ENCODE results near the gene PATZ1. TPM values are rescaled to one million over a fixed set of nuclear protein-coding genes. Genes with fewer than 3 reads are reported as not detected.

Gene PATZ1
- total and polyA plus RNA-seq, 2 of the 8 experiments (the other 6 are each of a cell fraction or from before 2014, with no cell fraction given) = 62.1 to 70.9 TPM

- Histone ChIP-seq H4K20me1 (replicated peaks in 1 of 2; ENCODE audit: control insufficient read depth in 1 of 2, insufficient read depth in 2 of 2, low read length in 2 of 2) (peaks cover 2% of the 10 kb centered on the region in 2 experiments), H3K9ac (replicated peaks in 1 of 4; ENCODE audit: extremely low read depth in 1 of 4, low read depth in 3 of 4, low read length in 3 of 4) (no peak overlapping the region), H3K4me3 (ENCODE audit: extremely low read depth in 1 of 4, insufficient read depth in 2 of 4, low read depth in 3 of 4, low read length in 4 of 4) (no peak overlapping the region), H3K23me2 (ENCODE audit: low read depth, low read length) (no peaks in the 10 kb centered on the region), H2BK12ac (ENCODE audit: low read depth, low read length) (no peak overlapping the region), H3K23ac (ENCODE audit: insufficient read length) (no peak overlapping the region), H3K4ac (replicated peaks; ENCODE audit: insufficient read length, low read depth, low read length) (no peak overlapping the region), H3K4me2 (ENCODE audit: insufficient read depth in 1 of 2, low read depth in 2 of 2, low read length in 2 of 2) (no peak overlapping the region), H2BK20ac (ENCODE audit: low read length) (no peak overlapping the region), H4K5ac (ENCODE audit: insufficient read length, low read depth, low read length) (no peak overlapping the region), H2BK5ac (ENCODE audit: low read depth, low read length) (no peak overlapping the region), H3K79me2 (ENCODE audit: control insufficient read depth in 1 of 2, insufficient read depth in 2 of 2, low read length in 2 of 2) (no peaks in the 10 kb centered on the region), H3K79me1 (ENCODE audit: low read depth, low read length) (no peaks in the 10 kb centered on the region), H2BK120ac (replicated peaks; ENCODE audit: low read depth, low read length) (no peak overlapping the region), H2BK15ac (ENCODE audit: low read length) (no peak overlapping the region), H3K27me3 (replicated peaks in 1 of 4; ENCODE audit: control insufficient read depth in 3 of 4, extremely low read depth in 1 of 4, insufficient read depth in 3 of 4, low read length in 3 of 4) (no peaks in the 10 kb centered on the region), H4K8ac (ENCODE audit: extremely low read depth, insufficient read depth, low read length) (no peak overlapping the region), H3K14ac (ENCODE audit: insufficient read length) (no peak overlapping the region), H3K36me3 (ENCODE audit: control insufficient read depth in 2 of 4, insufficient read depth in 4 of 4, low read length in 3 of 4) (peaks cover 3 to 24% (median 16%) of the 10 kb centered on the region in 4 experiments; a peak in 7 of 8 replicates), H2AFZ (ENCODE audit: low read length) (no peak overlapping the region), H2AK5ac (ENCODE audit: low read depth, low read length) (no peak overlapping the region), H4K91ac (replicated peaks; ENCODE audit: insufficient read length, low read length) (no peak overlapping the region), H3K9me3 (ENCODE audit: insufficient read depth in 2 of 2, low read depth in 1 of 2, low read length in 1 of 2) (no peaks in the 10 kb centered on the region), H3K56ac (replicated peaks; ENCODE audit: insufficient read length, low read depth, low read length) (no peak overlapping the region), H3K27ac (ENCODE audit: low read depth, low read length) (no peak overlapping the region), H3K4me1 (replicated peaks in 1 of 4; ENCODE audit: control insufficient read depth in 3 of 4, insufficient read depth in 4 of 4, low read length in 3 of 4) (peaks cover 0 to 2% (median 0%) of the 10 kb centered on the region in 4 experiments; a peak in 2 of 7 replicates), H3K18ac (ENCODE audit: extremely low read depth, low read length) (no peak overlapping the region)
- FAIRE-seq = no peak
- CTCF ChIA-PET (ENCODE audit: partially characterized antibody) = interaction anchor here (1.0 to 1.5 kb wide), 2 partner anchors 10 to 13 kb away, joined by 3 to 5 read pairs; no protein-coding TSS in a partner anchor
- no peak for DNase-seq (ENCODE audit: low read depth in 1 of 2, low spot score in 2 of 2)
- POLR2A ChIA-PET (ENCODE audit: partially characterized antibody) = interaction anchor here (0.5 to 1.4 kb wide), 4 partner anchors 8 to 80 kb away, joined by 3 to 4 read pairs (median 4); no protein-coding TSS in a partner anchor
- no peak for TF ChIP-seq TCF12 (IDR thresholded peaks at IDR 0.05; ENCODE audit: low read depth, low read length)
- TF ChIP-seq EGR1 (IDR thresholded peaks at IDR 0.05; ENCODE audit: borderline replicate concordance, low read depth, low read length) = no peak
- no peak for TF ChIP-seq SAP30 (IDR thresholded peaks at IDR 0.05; ENCODE audit: insufficient read depth, insufficient replicate concordance, low read length)
- no peak for TF ChIP-seq ATF2 (IDR thresholded peaks at IDR 0.05; ENCODE audit: low read length)
- no peak for TF ChIP-seq RNF2 (IDR thresholded peaks at IDR 0.05; ENCODE audit: borderline replicate concordance, low read depth, low read length, missing control alignments, poor library complexity, severe bottlenecking)
- no peak for TF ChIP-seq RFX5 (IDR thresholded peaks at IDR 0.05; ENCODE audit: borderline replicate concordance, low read depth, low read length)
- no peak for TF ChIP-seq SUZ12 (IDR thresholded peaks at IDR 0.05; ENCODE audit: low read length)
- TF ChIP-seq BRCA1 (IDR thresholded peaks at IDR 0.05; ENCODE audit: low read depth, low read length) = no peak
- TF ChIP-seq SIX5 (IDR thresholded peaks at IDR 0.05; ENCODE audit: low read depth, low read length) = no peak
- no peak for TF ChIP-seq RAD21 (IDR thresholded peaks at IDR 0.05 in 1 of 2, conservative IDR thresholded peaks at IDR 0.05 in 1 of 2; ENCODE audit: low read depth in 2 of 2, low read length in 2 of 2)
- TF ChIP-seq MAFK (IDR thresholded peaks at IDR 0.05; ENCODE audit: low read depth, low read length) = no peak
Measured at GRCh38 chr22:31279821-31280505, 66.2 kb downstream of the PATZ1 start.
